H9 (cell line): ENCODE results near the gene UCK1. TPM values are rescaled to one million over a fixed set of nuclear protein-coding genes. Genes with fewer than 3 reads are reported as not detected.
A peak's percentile ranks its signal among the peaks of the same experiment; 100 is the strongest.

Experiments
- DNase-seq: peaks from one replicate; pipeline ENCODE4 v3.0.0-alpha.2; 2017
- H2AFZ ChIP-seq: one replicate; pipeline ENCODE4 v1.6.1; 2013; ENCODE audit warnings: mild to moderate bottlenecking, low read length, control low read depth, moderate library complexity
- H2AK5ac ChIP-seq: 2 replicates; pipeline ENCODE4 v1.6.1; 2013; ENCODE audit warnings: low read length, control low read depth, mixed read lengths; ENCODE audit not compliant: insufficient read length
- H2BK120ac ChIP-seq: one replicate; pipeline ENCODE4 v1.6.1; 2013; ENCODE audit warnings: low read depth, mild to moderate bottlenecking, low read length, control low read depth, inconsistent platforms; ENCODE audit not compliant: poor library complexity, severe bottlenecking
- H2BK12ac ChIP-seq: 2 replicates; pipeline ENCODE4 v1.6.1; 2013; ENCODE audit warnings: low read length, control low read depth, mixed read lengths, low read depth; ENCODE audit not compliant: insufficient read length
- H2BK15ac ChIP-seq: 2 replicates; pipeline ENCODE4 v1.6.1; 2013; ENCODE audit warnings: low read depth, low read length, control low read depth
- H2BK20ac ChIP-seq: one replicate; pipeline ENCODE4 v1.6.1; 2013; ENCODE audit warnings: low read depth, mild to moderate bottlenecking, low read length, control low read depth, inconsistent platforms; ENCODE audit not compliant: poor library complexity, severe bottlenecking
- H2BK5ac ChIP-seq: 2 replicates; pipeline ENCODE4 v1.6.1; 2013; ENCODE audit warnings: low read length, control low read depth, mixed read lengths; ENCODE audit not compliant: insufficient read length
- H3K14ac ChIP-seq: 2 replicates; pipeline ENCODE4 v1.6.1; 2013; ENCODE audit warnings: low read length, control low read depth; ENCODE audit not compliant: insufficient read depth
- H3K18ac ChIP-seq: 2 replicates; pipeline ENCODE4 v1.6.1; 2013; ENCODE audit warnings: low read depth, mild to moderate bottlenecking, mixed read lengths, low read length, control low read depth; ENCODE audit not compliant: insufficient read length
- H3K23ac ChIP-seq: 2 replicates; pipeline ENCODE4 v1.6.1; 2013; ENCODE audit warnings: low read length, control low read depth, mixed read lengths, low read depth; ENCODE audit not compliant: insufficient read length
- H3K23me2 ChIP-seq: 2 replicates; pipeline ENCODE4 v1.6.1; 2013; ENCODE audit warnings: low read depth, mild to moderate bottlenecking, mixed read lengths, low read length, control low read depth; ENCODE audit not compliant: insufficient read length, poor library complexity, severe bottlenecking
- H3K27ac ChIP-seq: 2 replicates; pipeline ENCODE4 v1.5.1; 2013; ENCODE audit warnings: low read length, control low read depth, mixed read lengths, low read depth; ENCODE audit not compliant: insufficient read length
- H3K27me3 ChIP-seq: 2 replicates; pipeline ENCODE4 v1.6.1; 2013; ENCODE audit warnings: low read length, control low read depth, inconsistent platforms; ENCODE audit not compliant: insufficient read depth
- H3K4ac ChIP-seq: 2 replicates; pipeline ENCODE4 v1.6.1; 2013; ENCODE audit warnings: low read depth, mild to moderate bottlenecking, control low read depth, inconsistent platforms, low read length, moderate library complexity
- H3K4me1 ChIP-seq: 2 replicates; pipeline ENCODE4 v1.6.1; 2013; ENCODE audit warnings: low read length, control low read depth, inconsistent platforms; ENCODE audit not compliant: insufficient read depth
- H3K4me2 ChIP-seq: 2 replicates; pipeline ENCODE4 v1.6.1; 2013; ENCODE audit warnings: low read length, control low read depth, mixed read lengths; ENCODE audit not compliant: insufficient read length, insufficient read depth
- H3K56ac ChIP-seq: 2 replicates; pipeline ENCODE4 v1.6.1; 2013; ENCODE audit warnings: low read depth, mild to moderate bottlenecking, mixed read lengths, low read length, control low read depth; ENCODE audit not compliant: insufficient read length
- H3K79me1 ChIP-seq: 2 replicates; pipeline ENCODE4 v1.6.1; 2013; ENCODE audit warnings: low read depth, mild to moderate bottlenecking, moderate library complexity, low read length, control low read depth, inconsistent platforms; ENCODE audit not compliant: insufficient read depth, poor library complexity, severe bottlenecking
- H3K79me2 ChIP-seq: 2 replicates; pipeline ENCODE4 v1.6.1; 2013; ENCODE audit warnings: low read length, control low read depth, inconsistent platforms; ENCODE audit not compliant: insufficient read depth
- H3K9ac ChIP-seq: 2 replicates; pipeline ENCODE4 v1.6.1; 2013; ENCODE audit warnings: low read length, control low read depth, mixed read lengths; ENCODE audit not compliant: insufficient read length; ENCODE audit errors: extremely low read depth
- H3K9me3 ChIP-seq: one replicate; pipeline ENCODE4 v1.6.1; 2013; ENCODE audit warnings: low read depth, low read length, inconsistent platforms; ENCODE audit not compliant: control insufficient read depth
- H3T11ph ChIP-seq: one replicate; pipeline ENCODE4 v1.6.1; 2013; ENCODE audit warnings: mild to moderate bottlenecking, low read length, control low read depth, inconsistent platforms
- H4K20me1 ChIP-seq: one replicate; pipeline ENCODE4 v1.6.1; 2013; ENCODE audit not compliant: control insufficient read depth, insufficient read length, insufficient read depth
- H4K5ac ChIP-seq: 2 replicates; pipeline ENCODE4 v1.6.1; 2013; ENCODE audit warnings: low read depth, mild to moderate bottlenecking, mixed read lengths, low read length, control low read depth; ENCODE audit not compliant: insufficient read length
- H4K8ac ChIP-seq: replicated peaks from 2 replicates; pipeline ENCODE4 v1.6.1; 2013; ENCODE audit warnings: low read length, control low read depth, mixed read lengths, low read depth; ENCODE audit not compliant: insufficient read length
- H4K91ac ChIP-seq: 2 replicates; pipeline ENCODE4 v1.6.1; 2013; ENCODE audit warnings: low read depth, mild to moderate bottlenecking, moderate library complexity, mixed read lengths, low read length, control low read depth; ENCODE audit not compliant: insufficient read length
- H3K27ac Mint-ChIP-seq, 3 experiments: 2 replicates in 2 of 3; 3 replicates in 1 of 3; pipeline ENCODE4 v1.8.0; 2020 to 2021; ENCODE audit warnings: mixed read lengths in 3 of 3, mild to moderate bottlenecking in 1 of 3, moderate library complexity in 1 of 3
- H3K27me3 Mint-ChIP-seq: 2 replicates; pipeline ENCODE4 v1.8.0; 2021; ENCODE audit warnings: low read depth, mild to moderate bottlenecking, moderate library complexity, mixed read lengths
- H3K36me3 Mint-ChIP-seq, 3 experiments: 2 replicates in 2 of 3; 3 replicates in 1 of 3; pipeline ENCODE4 v1.8.0; 2020 to 2021; ENCODE audit warnings: low read depth in 3 of 3, mixed read lengths in 3 of 3; ENCODE audit not compliant: insufficient read depth in 1 of 3
- H3K4me1 Mint-ChIP-seq, 2 experiments: 2 replicates each; pipeline ENCODE4 v1.8.0; 2020; ENCODE audit warnings: mixed read lengths in 2 of 2
- H3K4me3 Mint-ChIP-seq, 2 experiments: 2 replicates in 1 of 2; 3 replicates in 1 of 2; pipeline ENCODE4 v1.8.0; 2020 to 2021; ENCODE audit warnings: mild to moderate bottlenecking in 2 of 2, mixed read lengths in 2 of 2, moderate library complexity in 1 of 2
- H3K9me3 Mint-ChIP-seq, 2 experiments: 2 replicates in 1 of 2; 3 replicates in 1 of 2; pipeline ENCODE4 v1.8.0; 2020; ENCODE audit warnings: mild to moderate bottlenecking in 2 of 2, mixed read lengths in 2 of 2, moderate library complexity in 1 of 2
- WGBS: extraction: QIAGEN DNeasy Blood & Tissue Kit; methylation state at CpG from one replicate; pipeline ENCODE4 v1.1.7; 2013; ENCODE audit warnings: missing lambda C conversion rate, low lambda C conversion rate, mixed read lengths; ENCODE audit not compliant: insufficient read length; ENCODE audit errors: extremely low coverage; 5-methylcytosine and 5-hydroxymethylcytosine counted together
- total RNA-seq: library from RNA; stranded (reverse); gene quantifications from 2 replicates; pipeline ENCODE4 v1.2.1, GENCODE V29; 2021
- TF ChIP-seq, protein P1 (sequence below): fragments of 200-600 bp; sonication (generic); conservative IDR thresholded peaks from 3 replicates; pipeline ENCODE4 v1.8.0; 2021; ENCODE audit warnings: antibody characterized with exemption, mild to moderate bottlenecking

The UCK1 gene
- total RNA-seq, 1 experiment from 2014 or later = 54.2 TPM

DNA sequence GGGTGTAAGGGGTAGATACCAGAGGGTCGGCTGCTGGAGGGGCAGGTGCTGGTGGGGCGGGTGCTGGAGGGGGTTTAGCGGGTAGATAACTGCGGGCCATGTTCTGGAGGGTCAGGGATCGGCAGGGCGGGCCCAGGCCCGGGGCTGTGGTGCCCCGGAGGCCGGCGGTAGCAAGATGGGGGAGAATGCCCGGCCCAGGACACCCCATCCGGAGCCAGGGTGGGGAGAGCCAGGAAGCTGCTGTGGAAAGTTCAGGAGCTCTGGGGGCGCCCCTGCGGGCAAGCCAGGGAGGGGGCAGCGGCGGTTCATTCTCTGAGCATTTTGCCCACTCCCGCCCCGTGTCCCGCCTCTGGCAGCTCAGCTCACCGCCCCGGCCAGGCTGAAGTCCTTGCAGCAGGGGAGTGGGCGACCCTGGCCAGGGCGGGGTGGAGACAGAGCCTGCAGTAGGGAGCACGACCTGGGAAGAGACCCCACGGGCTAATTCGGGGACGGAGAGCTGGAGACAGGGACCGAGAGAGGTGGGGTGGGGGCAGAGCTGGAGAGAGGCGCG, 14.8 kb upstream of the UCK1 start:
- Mint-ChIP-seq H3K9me3 (peaks cover 57 to 60% of the 10 kb centered on the region in 2 experiments), H3K27me3 (peaks cover 51% of the 10 kb centered on the region)

More for the DNA sequence above, 14.8 kb upstream of the UCK1 start:
- Histone ChIP-seq H3K9ac (no peak overlapping the region), H3K23ac (no peak overlapping the region), H2AK5ac (no peak overlapping the region), H2AFZ (no peak overlapping the region), H3K4me2 (peak overlapping the region; percentile 24), H3K56ac (no peak overlapping the region), H3K4ac (no peak overlapping the region), H3T11ph (no peak overlapping the region), H4K91ac (no peak overlapping the region), H3K18ac (no peak overlapping the region), H3K27me3 (no peaks in the 10 kb centered on the region; the same call in 1 of the 2 replicates), H3K4me1 (no peaks in the 10 kb centered on the region), H3K14ac (no peak overlapping the region), H2BK15ac (no peak overlapping the region), H3K79me2 (no peaks in the 10 kb centered on the region), H4K8ac (no peak overlapping the region), H2BK20ac (no peak overlapping the region), H3K79me1 (no peaks in the 10 kb centered on the region), H4K20me1 (no peaks in the 10 kb centered on the region), H2BK5ac (no peak overlapping the region), H2BK120ac (no peak overlapping the region), H3K9me3 (peaks cover 5% of the 10 kb centered on the region), H4K5ac (no peak overlapping the region), H3K23me2 (peaks cover 7% of the 10 kb centered on the region), H2BK12ac (no peak overlapping the region), H3K27ac (no peak overlapping the region)
- TF ChIP-seq, protein P1, sequence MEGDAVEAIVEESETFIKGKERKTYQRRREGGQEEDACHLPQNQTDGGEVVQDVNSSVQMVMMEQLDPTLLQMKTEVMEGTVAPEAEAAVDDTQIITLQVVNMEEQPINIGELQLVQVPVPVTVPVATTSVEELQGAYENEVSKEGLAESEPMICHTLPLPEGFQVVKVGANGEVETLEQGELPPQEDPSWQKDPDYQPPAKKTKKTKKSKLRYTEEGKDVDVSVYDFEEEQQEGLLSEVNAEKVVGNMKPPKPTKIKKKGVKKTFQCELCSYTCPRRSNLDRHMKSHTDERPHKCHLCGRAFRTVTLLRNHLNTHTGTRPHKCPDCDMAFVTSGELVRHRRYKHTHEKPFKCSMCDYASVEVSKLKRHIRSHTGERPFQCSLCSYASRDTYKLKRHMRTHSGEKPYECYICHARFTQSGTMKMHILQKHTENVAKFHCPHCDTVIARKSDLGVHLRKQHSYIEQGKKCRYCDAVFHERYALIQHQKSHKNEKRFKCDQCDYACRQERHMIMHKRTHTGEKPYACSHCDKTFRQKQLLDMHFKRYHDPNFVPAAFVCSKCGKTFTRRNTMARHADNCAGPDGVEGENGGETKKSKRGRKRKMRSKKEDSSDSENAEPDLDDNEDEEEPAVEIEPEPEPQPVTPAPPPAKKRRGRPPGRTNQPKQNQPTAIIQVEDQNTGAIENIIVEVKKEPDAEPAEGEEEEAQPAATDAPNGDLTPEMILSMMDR = no peak
- no CpG with 5 or more reads among the region's 30 CpGs for WGBS
- DNase-seq = no peak
- Mint-ChIP-seq H3K27ac (no peak overlapping the region), H3K4me1 (no peaks in the 10 kb centered on the region), H3K36me3 (peaks cover 9 to 39% (median 24%) of the 10 kb centered on the region in 3 experiments), H3K4me3 (peak overlapping the region in 1 of 2 experiments; percentile 63; a peak in 2 of 5 replicates)
